ENCODE measurements around the gene GOLGA6C.
"Not testable (repeated sequence)": the region's sequence is repeated elsewhere in the genome, so short reads cannot be mapped to it uniquely, and the experiment has no call there.

GOLGA6C gene

GRCh38 chr15:75227663-75228280, 30.4 kb upstream of the GOLGA6C start:
- no peak for DNase-seq

- no peak for DNase-seq
Measured at GRCh38 chr15:75228787-75229186, 29.3 kb upstream of the GOLGA6C start.

GRCh38 chr15:75229191-75230015, 28.7 kb upstream of the GOLGA6C start:
- no peak for DNase-seq

GRCh38 chr15:75230016-75230343, 28.2 kb upstream of the GOLGA6C start:
- no peak for DNase-seq

GRCh38 chr15:75230551-75231371, 27.4 kb upstream of the GOLGA6C start:
- DNase-seq, result no peak

- DNase-seq, result no peak
Measured at GRCh38 chr15:75231836-75232235, 26.3 kb upstream of the GOLGA6C start.

- DNase-seq, result no peak
Measured at GRCh38 chr15:75232252-75232813, 25.8 kb upstream of the GOLGA6C start.

- no peak for DNase-seq
Measured at GRCh38 chr15:75232826-75233503, 25.2 kb upstream of the GOLGA6C start.

- DNase-seq, result no peak
Measured at GRCh38 chr15:75233504-75234190, 24.5 kb upstream of the GOLGA6C start.

GRCh38 chr15:75234191-75234810, 23.8 kb upstream of the GOLGA6C start:
- DNase-seq, result no peak

GRCh38 chr15:75235051-75235673, 23.0 kb upstream of the GOLGA6C start:
- no peak for DNase-seq

- no peak for DNase-seq
Measured at GRCh38 chr15:75235760-75236729, 22.1 kb upstream of the GOLGA6C start.

GRCh38 chr15:75237316-75237982, 20.7 kb upstream of the GOLGA6C start:
- no peak for DNase-seq

- DNase-seq, result no peak
Measured at GRCh38 chr15:75238150-75238549, 20.0 kb upstream of the GOLGA6C start.

GRCh38 chr15:75245741-75246140, 12.4 kb upstream of the GOLGA6C start:
- DNase-seq, result not testable (repeated sequence)

- not testable (repeated sequence) for DNase-seq
Measured at GRCh38 chr15:75248991-75249390, 9.1 kb upstream of the GOLGA6C start.

- DNase-seq, result no peak
Measured at GRCh38 chr15:75249726-75250125, 8.4 kb upstream of the GOLGA6C start.

GRCh38 chr15:75251343-75251742, 6.8 kb upstream of the GOLGA6C start:
- not testable (repeated sequence) for DNase-seq

GRCh38 chr15:75252285-75252684, 5.8 kb upstream of the GOLGA6C start:
- DNase-seq, result not testable (repeated sequence)
